RCC 7860 (cell line): Measurements from ENCODE around the gene GTF2IRD1.
"Not testable (repeated sequence)": the region's sequence is repeated elsewhere in the genome, so short reads cannot be mapped to it uniquely, and the experiment has no call there.

Experiments used
- DNase-seq: peaks from one replicate; pipeline ENCODE4 v3.0.0-alpha.2; 2015; ENCODE audit warnings: low spot score
- FAIRE-seq: peaks from 2 replicates; lab custom pipeline; 2012; peaks lifted over from hg19 to GRCh38; lab: Jason Lieb, UNC

The GTF2IRD1 gene

DNA sequence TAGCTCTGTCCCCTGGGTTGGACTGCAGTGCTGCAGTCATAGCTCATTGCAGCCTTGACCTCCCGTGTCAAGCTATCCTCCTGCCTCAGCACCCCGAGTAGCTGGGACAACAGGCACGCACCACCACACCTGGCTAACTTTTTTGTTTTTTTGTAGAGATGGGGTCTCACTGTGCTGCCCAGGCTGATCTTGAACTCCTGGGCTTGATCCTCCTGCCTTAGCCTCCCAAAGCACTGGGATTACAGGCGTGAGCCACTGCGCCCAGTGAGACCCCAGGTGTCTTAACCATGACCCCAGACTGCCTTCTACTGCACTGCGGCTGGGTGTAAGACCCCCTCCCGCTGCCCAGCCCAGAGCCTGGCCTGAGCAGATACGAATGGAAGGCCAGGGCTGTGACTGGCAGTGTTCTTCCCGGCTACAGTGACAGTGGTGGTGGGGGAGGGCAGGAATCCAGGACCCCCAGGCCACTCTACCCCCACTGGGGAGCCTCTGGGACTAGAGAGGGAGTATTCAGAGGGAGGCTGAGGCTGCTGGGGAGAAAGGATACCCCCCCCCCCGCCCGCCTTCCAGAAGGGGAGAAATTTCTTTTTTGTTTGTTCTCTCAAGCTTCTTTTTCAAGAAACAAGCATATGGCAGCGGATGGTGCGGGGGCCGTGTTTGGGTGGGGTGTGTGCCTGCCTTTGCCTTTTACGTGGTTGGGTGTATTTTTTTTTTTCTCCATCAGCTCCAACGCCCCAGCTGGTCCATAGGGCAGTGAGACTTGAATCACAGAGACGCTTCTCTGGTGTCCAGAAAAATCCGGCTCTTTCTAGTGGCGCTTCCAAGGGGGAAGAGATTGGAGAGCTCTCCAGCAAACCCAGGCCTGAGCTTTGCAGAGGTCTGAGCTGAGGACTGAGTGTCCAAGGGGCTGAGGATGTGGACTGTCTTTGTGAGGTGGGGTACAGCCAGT is 36.6 kb downstream of the GTF2IRD1 start:
- FAIRE-seq (no peak), DNase-seq (no peak)

DNA sequence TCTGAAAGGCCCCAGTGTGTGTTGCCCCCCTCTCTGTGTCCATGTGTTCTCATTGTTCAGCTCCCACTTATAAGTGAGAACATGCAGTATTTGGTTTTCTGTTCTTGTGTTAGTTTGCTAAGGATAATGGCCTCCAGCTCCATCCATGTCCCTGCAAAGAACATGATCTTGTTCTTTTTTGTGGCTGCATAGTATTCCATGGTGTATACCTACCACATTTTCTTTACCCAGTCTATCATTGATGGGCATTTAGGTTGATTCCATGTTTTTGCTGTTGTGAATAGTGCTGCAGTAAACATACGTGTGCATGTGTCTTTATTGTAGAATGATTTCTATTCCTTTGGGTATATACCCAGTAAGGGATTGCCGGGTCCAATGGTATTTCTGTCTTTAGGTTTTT is 37.8 kb downstream of the GTF2IRD1 start:
- not testable (repeated sequence) for DNase-seq, FAIRE-seq

DNA sequence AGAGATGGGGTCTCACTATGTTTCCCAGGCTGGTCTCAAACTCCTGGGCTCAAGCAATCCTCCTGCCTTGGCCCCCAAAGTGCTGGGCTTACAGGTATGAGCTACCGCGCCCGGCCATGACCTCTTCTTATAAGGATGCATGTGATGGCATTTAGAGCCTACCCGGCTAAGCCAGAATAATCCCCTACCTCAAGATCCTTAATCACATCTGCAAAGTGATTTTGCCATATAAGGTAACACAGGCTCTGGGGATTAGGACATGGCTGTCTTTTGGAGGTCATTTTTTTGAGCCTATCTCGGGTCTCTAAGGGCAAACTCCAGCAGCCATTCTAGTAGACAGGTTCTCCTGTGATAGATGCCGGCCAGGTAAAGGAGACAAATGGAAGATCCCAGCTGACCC is 39.6 kb downstream of the GTF2IRD1 start:
- DNase-seq: no peak
- no peak for FAIRE-seq

- DNase-seq (no peak), FAIRE-seq (no peak)
Measured at GRCh38 chr7:74494076-74494548, 40.4 kb downstream of the GTF2IRD1 start.

GRCh38 chr7:74495112-74496086 is 41.7 kb downstream of the GTF2IRD1 start:
- no peak for DNase-seq

DNA sequence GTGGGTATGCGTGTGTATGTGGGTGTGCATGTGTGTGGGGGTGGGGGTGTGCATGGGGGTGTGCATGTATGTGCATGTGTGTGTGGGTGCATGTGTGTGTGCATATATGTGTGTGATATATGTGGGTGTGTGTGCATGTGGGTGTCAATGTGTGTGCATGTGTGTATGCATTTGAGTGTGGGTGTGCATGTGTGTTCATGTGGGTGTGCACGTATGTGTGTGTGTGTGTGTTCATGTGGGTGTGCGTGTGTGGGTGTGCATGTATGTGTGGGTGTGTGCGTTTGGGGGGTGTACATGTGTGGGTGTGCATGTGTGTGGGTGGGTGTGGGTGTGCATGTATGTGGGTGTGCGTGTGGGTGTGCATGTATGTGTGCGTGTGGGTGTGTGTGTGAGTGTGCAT is 42.6 kb downstream of the GTF2IRD1 start:
- no peak for FAIRE-seq
- DNase-seq: no peak

More at GRCh38 chr7:74495112-74496086, 41.7 kb downstream of the GTF2IRD1 start:
- no peak for FAIRE-seq

DNA sequence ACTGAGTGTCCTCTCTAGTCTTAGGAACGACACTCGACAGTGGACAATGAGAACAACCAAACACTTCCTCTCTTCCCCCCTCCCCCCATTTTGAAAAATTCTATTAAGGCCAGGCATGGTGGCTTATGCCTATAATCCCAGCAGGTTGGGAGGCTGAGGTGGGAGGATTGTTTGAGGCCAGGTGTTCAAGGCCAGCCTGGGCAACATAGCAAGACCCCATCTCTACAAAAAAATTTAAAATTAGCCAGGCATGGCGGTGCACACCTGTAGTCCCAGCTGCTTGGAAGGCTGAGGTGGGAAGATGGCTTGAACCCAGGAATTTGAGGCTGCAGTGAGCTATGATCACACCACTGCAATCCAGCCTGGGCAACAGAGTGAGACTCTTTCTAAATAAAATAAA is 43.1 kb downstream of the GTF2IRD1 start:
- not testable (repeated sequence) for FAIRE-seq, DNase-seq

- no peak for FAIRE-seq
Measured at GRCh38 chr7:74498354-74498753, 44.6 kb downstream of the GTF2IRD1 start.

GRCh38 chr7:74498996-74499834 is 45.5 kb downstream of the GTF2IRD1 start:
- FAIRE-seq (no peak), DNase-seq (peak; percentile 55)

More at GRCh38 chr7:74498354-74498753, 44.6 kb downstream of the GTF2IRD1 start:
- no peak for DNase-seq

GRCh38 chr7:74499835-74500388 is 46.2 kb downstream of the GTF2IRD1 start:
- DNase-seq (no peak), FAIRE-seq (no peak)

DNA sequence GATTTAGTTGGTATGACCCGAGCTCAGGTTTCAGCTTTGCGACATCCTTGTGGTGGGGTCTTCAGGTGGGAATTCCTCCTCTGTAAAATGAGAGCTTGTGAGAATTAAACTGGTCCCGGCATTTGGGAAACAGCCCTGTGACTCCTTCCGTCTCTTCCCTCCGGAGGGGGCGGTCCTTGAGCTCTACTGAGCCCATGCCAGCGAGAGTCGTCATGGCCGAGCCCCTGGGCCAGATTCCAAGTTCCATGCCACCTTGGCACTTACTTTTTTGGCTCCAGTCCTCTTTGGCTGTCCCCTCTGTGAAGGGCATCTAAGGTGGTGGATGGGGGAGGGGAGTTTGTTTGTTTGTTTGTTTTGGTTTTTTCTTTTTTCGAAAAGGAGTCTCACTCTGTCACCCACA is 47.6 kb downstream of the GTF2IRD1 start:
- DNase-seq (no peak), FAIRE-seq (no peak)

- no peak for DNase-seq
- no peak for FAIRE-seq
Measured at GRCh38 chr7:74502216-74502891, 48.6 kb downstream of the GTF2IRD1 start.

DNA sequence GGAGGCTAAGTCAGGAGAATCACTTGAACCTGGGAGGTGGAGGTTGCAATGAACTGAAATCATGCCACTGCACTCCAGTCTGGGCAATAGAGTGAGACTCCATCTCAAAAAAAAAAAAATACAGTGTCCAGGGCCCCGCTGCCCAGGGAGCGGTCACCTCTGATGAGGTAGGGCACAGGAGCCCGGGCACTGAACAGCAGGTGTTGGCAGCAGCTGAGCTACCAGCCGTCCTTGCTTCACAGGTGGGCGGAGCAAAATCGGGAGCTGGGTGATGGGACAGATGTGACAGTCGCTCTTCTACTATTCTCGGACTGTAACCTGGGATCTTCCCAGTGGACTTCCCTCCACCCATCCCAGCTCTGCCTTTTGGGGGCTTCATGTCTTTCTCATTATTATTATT is 49.4 kb downstream of the GTF2IRD1 start:
- DNase-seq (no peak), FAIRE-seq (no peak)

DNA sequence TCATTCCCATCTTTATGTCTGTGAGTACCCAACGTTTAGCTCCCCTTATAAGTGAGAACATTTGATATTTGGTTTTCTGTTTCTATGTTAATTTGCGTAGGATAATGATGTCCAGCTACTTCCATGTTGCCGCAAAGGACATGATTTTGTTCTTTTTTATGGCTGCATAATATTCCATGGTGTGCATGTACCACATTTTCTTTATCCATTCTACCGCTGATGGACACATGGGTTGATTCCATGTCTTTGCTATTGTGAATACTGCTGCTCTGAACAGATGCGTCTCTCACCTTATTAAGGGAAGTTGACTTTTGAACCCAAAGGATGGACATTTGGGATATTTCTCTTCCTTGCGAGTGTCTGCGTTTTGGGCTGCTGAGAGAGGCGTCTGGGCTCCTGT is 50.2 kb downstream of the GTF2IRD1 start:
- FAIRE-seq: no peak
- DNase-seq: no peak

- no peak for FAIRE-seq
- no peak for DNase-seq
Measured at GRCh38 chr7:74505471-74506324, 52.0 kb downstream of the GTF2IRD1 start.

GRCh38 chr7:74506325-74506724 is 52.6 kb downstream of the GTF2IRD1 start:
- DNase-seq (no peak), FAIRE-seq (no peak)

DNA sequence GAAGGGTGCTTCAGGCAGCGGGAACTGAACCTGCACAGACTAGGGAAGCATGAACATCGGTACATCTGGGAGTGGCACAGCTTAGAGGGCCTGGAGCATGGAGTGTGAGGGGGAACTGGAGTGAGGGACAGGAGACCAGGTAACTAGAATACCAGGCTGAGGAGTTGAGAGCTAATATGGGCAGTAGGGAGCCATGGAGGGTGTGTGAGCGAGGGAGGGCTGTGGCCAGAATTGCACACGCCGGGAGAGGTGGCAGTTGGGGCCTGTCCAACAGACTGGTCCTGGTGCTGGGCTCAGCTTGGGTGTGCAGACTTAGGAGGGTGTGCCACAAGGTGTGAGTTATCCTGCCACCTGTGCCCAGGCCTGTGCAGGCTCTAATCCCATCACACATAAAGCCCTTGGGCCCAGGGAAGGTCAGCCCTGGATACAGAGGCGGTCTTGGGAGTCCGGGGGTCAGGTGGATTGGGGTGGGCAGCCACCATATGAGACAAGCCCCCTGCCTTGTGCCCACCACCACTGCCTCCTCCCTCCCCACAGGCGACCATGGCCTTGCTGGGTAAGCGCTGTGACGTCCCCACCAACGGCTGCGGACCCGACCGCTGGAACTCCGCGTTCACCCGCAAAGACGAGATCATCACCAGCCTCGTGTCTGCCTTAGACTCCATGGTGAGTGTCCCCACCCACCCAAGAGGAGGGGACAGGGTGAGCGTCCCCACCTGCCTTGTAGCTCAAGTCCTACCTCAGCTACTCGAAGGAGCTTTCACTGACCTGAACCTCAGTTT is 54.0 kb downstream of the GTF2IRD1 start:
- no peak for DNase-seq
- FAIRE-seq: no peak

- DNase-seq, FAIRE-seq: not testable (repeated sequence)
Measured at GRCh38 chr7:74509453-74509852, 55.7 kb downstream of the GTF2IRD1 start.
